Colonic mucosa (tissue), 4 donors: ENCODE data around the gene TRAF2. TPM values are rescaled to one million over a fixed set of nuclear protein-coding genes. Genes with fewer than 3 reads are reported as not detected.
"Not testable (repeated sequence)": the region's sequence is repeated elsewhere in the genome, so short reads cannot be mapped to it uniquely, and the experiment has no call there.

Experiments
- DNase-seq: peaks from one replicate; pipeline ENCODE4 v3.0.0-alpha.2; 2020
- H3K27ac ChIP-seq: fragments of 200-600 bp; one replicate; pipeline ENCODE4 v1.8.0; 2021
- H3K27me3 ChIP-seq: fragments of 200-600 bp; one replicate; pipeline ENCODE4 v1.8.0; 2021
- H3K36me3 ChIP-seq: fragments of 200-600 bp; one replicate; pipeline ENCODE4 v1.8.0; 2021
- H3K4me1 ChIP-seq: fragments of 200-600 bp; one replicate; pipeline ENCODE4 v1.8.0; 2021; ENCODE audit warnings: mild to moderate bottlenecking
- H3K4me3 ChIP-seq: fragments of 200-600 bp; one replicate; pipeline ENCODE4 v1.8.0; 2021
- H3K9ac ChIP-seq, 2 donors: one replicate each; pipeline ENCODE4 v1.7.0; 2013; ENCODE audit warnings: control low read depth in 2 of 2, low read depth in 2 of 2, low read length in 2 of 2
- H3K9me3 ChIP-seq: fragments of 200-600 bp; one replicate; pipeline ENCODE4 v1.8.0; 2021
- CTCF ChIP-seq: fragments of 200-600 bp; IDR thresholded peaks from one replicate; pipeline ENCODE4 v1.8.0; 2022; ENCODE audit warnings: antibody characterized with exemption, mild to moderate bottlenecking
- intact Hi-C: fragments of 100-400 bp; cut with DNase I; formaldehyde crosslinking; loops from one replicate; pipeline ENCODE4 v1.14.1; 2022
- total RNA-seq, 2 donors: library from RNA; stranded (reverse); fragmentation: NEBNext Ultra II Directional in 1 of 2; extraction: Animal tissue kit (Norgen Biotek cat#: 25700) in 1 of 2; gene quantifications; one replicate each; pipeline ENCODE4 v1.2.1, GENCODE V29; 2021
- donor health status: healthy.
- donor health status: DM: no; HTN: no; CAD: no.
- donor health status: DM: no; HTN: no; CAD: no.

Gene TRAF2
- total RNA-seq, 2 donors from 2014 or later, result 22.4 to 50.6 TPM

GRCh38 chr9:136840140-136840876 lies 46.0 kb upstream of the TRAF2 start:
- H3K27me3 ChIP-seq, result peaks cover 10% of the 10 kb centered on the region
- TF ChIP-seq CTCF, result no peak
- H3K4me3 ChIP-seq, result no peak overlapping the region
- H3K9me3 ChIP-seq, result no peaks in the 10 kb centered on the region
- peak overlapping the region; percentile 35 to 46 for H3K9ac ChIP-seq
- intact Hi-C loops, result loop anchor here (10.0 kb wide), 1 partner anchor 46 kb away; the partner anchor contains the start of genes CCDC183 and TMEM141
- H3K4me1 ChIP-seq, result peaks cover 36% of the 10 kb centered on the region
- DNase-seq, result no peak
- no peaks in the 10 kb centered on the region for H3K36me3 ChIP-seq
- H3K27ac ChIP-seq, result peak overlapping the region; percentile 84

GRCh38 chr9:136840877-136841645 lies 45.3 kb upstream of the TRAF2 start:
- Histone ChIP-seq H3K36me3 (no peaks in the 10 kb centered on the region), H3K9ac (peak overlapping the region in 1 of 2 donors; percentile 46), H3K4me3 (no peak overlapping the region), H3K27me3 (peaks cover 15% of the 10 kb centered on the region), H3K4me1 (peaks cover 36% of the 10 kb centered on the region), H3K27ac (peak overlapping the region; percentile 84), H3K9me3 (no peaks in the 10 kb centered on the region)
- intact Hi-C loops, result loop anchor here (10.0 kb wide), 1 partner anchor 46 kb away; the partner anchor contains the start of genes CCDC183 and TMEM141
- TF ChIP-seq CTCF, result no peak
- DNase-seq, result peak; percentile 86

- Histone ChIP-seq H3K4me3 (peak overlapping the region; percentile 43), H3K27me3 (peaks cover 19% of the 10 kb centered on the region), H3K9ac (peak overlapping the region; percentile 1 to 44), H3K4me1 (peaks cover 36% of the 10 kb centered on the region), H3K27ac (peak overlapping the region; percentile 84)
- intact Hi-C loops, result loop anchor here (10.0 kb wide), 1 partner anchor 47 kb away; the partner anchor contains the start of genes CCDC183 and TMEM141
- DNase-seq, result peak; percentile 73
- not testable (repeated sequence) for H3K9me3 ChIP-seq, H3K36me3 ChIP-seq
Measured at GRCh38 chr9:136841646-136842379, 44.5 kb upstream of the TRAF2 start.

- Histone ChIP-seq H3K9ac (peak within 1 kb of the TSS; percentile 1 to 44), H3K4me1 (peaks cover 36% of the 10 kb centered on the region), H3K27me3 (peaks cover 19% of the 10 kb centered on the region), H3K27ac (peak within 1 kb of the TSS; percentile 84), H3K4me3 (peak within 1 kb of the TSS; percentile 43)
- not testable (repeated sequence) for H3K36me3 ChIP-seq, H3K9me3 ChIP-seq
- peak; percentile 77 for DNase-seq
- peak; percentile 80 for TF ChIP-seq CTCF
- intact Hi-C loops, result loop anchor here (10.0 kb wide), 1 partner anchor 48 kb away; the partner anchor contains the start of genes CCDC183 and TMEM141
Measured at GRCh38 chr9:136842380-136842948, 43.9 kb upstream of the TRAF2 start, which contains the start of gene AJM1. Gene AJM1 (plus strand): TSS chr9:136842478. CDS start chr9:136844415, 1,937 bp downstream.

GRCh38 chr9:136843159-136843800 lies 43.0 kb upstream of the TRAF2 start:
- peak overlapping the region; percentile 43 for H3K4me3 ChIP-seq
- not testable (repeated sequence) for H3K27ac ChIP-seq, DNase-seq, H3K9me3 ChIP-seq, H3K36me3 ChIP-seq
- intact Hi-C loops, result loop anchor here (10.0 kb wide), 1 partner anchor 48 kb away; the partner anchor contains the start of genes CCDC183 and TMEM141
- peaks cover 19% of the 10 kb centered on the region for H3K27me3 ChIP-seq
- H3K9ac ChIP-seq, result peak overlapping the region in 1 of 2 donors; percentile 24
- H3K4me1 ChIP-seq, result peaks cover 36% of the 10 kb centered on the region
